Measurements from ENCODE around the gene SFXN5. TPM values are rescaled to one million over a fixed set of nuclear protein-coding genes. Genes with fewer than 3 reads are reported as not detected.
A peak's percentile ranks its signal among the peaks of the same experiment; 100 is the strongest.
"Not testable (repeated sequence)": the region's sequence is repeated elsewhere in the genome, so short reads cannot be mapped to it uniquely, and the experiment has no call there.

The SFXN5 gene
- total RNA-seq, 1 donor from 2014 or later = 19.0 TPM

DNA sequence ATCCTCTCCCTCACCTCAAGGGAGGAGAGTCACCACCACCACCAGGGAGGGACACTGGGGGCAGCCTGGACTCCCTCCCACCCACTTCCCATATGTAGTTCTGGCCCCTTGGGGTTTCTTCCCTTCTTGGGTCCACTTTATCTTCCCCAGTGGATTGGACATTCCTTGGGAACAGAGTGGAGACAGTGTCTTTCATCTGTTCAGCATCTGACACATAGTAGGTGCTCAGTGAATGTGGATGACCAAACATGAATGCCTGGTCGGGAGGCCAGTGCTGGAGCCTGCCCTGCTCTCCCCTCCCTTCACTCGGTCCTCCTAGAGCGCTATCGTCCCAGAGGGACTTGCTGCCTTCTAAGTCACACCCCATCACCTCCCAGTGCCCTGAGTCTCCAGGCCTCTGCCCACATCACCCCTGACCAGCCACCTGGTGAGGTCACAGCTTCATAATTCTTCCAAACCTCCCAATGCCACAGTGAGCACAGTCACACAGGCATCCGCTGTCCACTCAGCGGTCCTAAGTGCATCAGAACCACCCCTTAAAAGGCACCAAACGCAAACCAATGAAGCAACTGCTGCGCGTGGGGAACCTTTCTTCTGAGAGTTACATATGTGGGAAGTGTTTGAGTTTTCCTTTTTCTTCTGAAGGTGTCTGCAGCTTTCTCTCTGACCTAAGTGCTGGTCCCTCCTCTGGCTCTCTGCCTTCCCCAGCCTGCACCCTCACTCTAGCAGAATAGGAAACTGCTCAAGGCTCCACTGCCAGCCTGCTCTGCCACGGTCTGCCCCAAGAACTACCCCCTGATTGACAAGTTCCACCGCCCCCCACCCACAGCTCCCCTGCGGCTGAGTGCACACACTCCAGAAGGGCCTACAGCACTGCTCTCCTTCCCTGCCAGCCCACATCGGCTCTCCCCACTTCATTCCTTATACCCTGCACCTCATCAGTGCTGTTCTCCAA lies 7.2 kb upstream of the SFXN5 start:
- DNase-seq (ENCODE audit: low spot score) = no peak

DNA sequence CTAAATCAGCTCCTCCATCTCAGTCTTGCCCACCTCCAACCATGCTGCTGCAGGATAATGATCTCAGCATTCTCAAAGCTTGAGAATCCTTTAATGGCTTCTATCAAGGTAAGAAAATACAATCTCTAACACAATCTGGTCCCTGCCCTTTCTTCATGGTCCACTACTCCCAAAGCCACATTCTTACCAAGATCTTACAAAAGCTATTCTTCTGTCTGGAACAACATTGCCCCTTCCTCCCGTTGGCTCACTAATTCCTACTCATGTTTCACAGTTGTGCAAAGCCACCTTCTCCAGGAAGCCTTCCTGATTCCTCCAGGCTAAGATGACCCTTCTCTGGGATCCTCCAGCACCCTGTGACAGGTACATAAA lies 5.9 kb upstream of the SFXN5 start:
- no peak for DNase-seq (ENCODE audit: low spot score)

DNA sequence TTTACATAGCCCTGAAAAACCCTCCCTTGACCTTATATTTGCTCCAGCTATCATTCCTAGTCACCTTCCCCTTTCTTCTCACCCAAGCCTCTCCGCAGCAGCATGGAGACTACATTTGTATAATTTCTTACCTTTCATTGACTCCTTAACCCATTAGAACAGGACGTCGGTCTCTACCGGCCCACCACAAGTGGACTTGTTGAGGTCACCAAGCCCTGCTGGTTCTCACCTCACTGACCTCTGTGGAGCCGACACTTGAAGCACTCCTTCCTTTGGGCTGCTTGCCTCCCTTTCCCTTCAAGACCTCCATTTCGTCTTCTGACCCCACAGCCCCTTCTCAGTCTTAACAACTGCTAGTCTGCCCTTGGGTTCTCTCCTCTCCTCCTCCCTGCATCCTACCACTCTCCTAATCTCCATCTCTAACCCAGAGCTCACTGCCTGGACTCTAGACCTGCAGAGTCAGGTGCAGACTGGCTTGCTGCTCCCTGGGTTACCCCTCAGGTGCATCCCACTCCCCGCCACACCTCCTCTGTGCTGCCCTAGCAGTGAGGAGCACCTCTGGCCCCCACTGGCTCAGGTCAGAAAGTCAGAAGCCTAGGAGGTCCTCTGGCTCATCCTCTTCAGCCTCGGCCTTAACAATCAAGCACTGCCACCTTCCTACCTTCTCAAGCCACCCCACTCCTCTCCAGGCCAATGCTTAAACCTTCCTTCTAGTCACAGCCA lies 5.3 kb upstream of the SFXN5 start:
- DNase-seq (ENCODE audit: low spot score) = no peak

GRCh38 chr2:73075477-73076373 lies 4.2 kb upstream of the SFXN5 start:
- DNase-seq (ENCODE audit: low spot score) = no peak

- no peak for DNase-seq (ENCODE audit: low spot score)
These were observed 2.9 kb upstream of the SFXN5 start for GRCh38 chr2:73074110-73075069.

DNA sequence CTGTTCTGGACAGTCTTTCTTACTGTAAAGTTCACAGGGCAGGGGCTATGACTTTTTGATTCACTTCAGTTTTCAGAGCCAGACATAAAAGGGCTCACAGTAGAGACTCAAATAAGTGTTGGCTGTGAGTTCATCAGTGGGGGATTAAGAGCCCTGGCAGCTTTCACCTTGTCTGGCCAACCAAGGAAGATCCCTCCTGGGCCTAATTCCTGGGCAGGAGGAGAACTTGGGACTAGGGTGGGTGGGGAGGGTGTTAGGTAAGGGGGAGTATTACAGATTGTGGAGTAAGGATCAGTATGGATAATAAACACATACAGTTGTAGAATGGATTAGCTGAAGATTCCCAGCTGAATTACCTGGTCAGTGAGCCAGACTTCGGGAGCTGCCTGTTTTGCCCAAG lies 904 bp upstream of the SFXN5 start:
- no peak for DNase-seq (ENCODE audit: low spot score)

DNA sequence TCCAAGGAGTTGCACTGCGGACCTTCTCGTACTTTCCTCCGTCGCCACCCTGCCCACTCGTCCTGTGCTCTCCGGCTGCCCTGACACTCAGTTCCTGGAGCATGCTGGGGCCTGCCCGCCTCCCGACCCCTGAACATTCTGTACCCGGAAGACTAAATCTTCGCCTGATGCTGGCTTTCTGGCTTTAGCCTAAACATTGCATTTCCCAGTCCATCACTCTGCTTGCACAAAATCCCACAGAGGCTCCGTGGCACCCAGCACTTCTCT lies 550 bp upstream of the SFXN5 start:
- peak; percentile 56 for DNase-seq (ENCODE audit: low spot score)

GRCh38 chr2:73070643-73071359 lies 711 bp downstream of the SFXN5 start:
- DNase-seq (ENCODE audit: low spot score) = peak; percentile 35

DNA sequence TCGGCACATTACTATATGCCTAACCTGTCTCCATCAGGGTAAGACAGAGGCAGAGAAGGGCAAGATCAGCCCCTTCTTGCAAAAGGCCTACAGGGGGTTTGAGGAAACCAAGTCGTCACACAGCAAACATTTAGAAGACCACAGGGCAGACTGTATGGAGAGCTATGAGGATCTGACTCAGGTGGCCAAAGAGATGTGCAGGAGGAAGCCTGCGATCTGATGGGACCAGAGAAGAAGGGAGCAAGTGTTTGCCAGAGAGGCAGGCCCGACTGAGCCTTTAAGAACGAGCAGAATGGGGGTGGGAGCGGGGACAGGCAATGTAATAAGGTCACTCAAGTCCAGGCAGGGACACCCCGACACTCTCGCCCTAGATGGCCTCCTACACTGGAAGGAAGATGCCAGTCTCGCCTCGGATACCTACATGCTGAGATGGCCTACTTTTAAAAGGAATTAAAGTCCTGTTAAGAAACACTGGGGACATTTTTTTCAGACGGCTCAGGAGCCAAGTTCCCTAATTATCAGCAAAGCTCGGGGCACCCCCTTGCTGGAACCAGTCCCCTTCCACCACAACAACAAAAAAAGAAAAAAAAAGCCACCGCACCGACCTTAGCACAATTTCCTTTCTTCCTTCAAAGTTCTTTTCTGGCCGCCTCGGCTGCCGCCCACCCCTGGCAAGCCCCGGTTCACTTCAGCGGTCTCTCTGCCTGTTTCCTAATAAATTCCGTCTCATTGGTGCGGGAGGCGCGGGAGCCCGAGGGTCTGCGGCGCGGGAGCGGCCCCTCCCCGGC lies 1.5 kb downstream of the SFXN5 start:
- no peak for DNase-seq (ENCODE audit: low spot score)

GRCh38 chr2:73069041-73069854 lies 2.3 kb downstream of the SFXN5 start:
- no peak for DNase-seq (ENCODE audit: low spot score)

DNA sequence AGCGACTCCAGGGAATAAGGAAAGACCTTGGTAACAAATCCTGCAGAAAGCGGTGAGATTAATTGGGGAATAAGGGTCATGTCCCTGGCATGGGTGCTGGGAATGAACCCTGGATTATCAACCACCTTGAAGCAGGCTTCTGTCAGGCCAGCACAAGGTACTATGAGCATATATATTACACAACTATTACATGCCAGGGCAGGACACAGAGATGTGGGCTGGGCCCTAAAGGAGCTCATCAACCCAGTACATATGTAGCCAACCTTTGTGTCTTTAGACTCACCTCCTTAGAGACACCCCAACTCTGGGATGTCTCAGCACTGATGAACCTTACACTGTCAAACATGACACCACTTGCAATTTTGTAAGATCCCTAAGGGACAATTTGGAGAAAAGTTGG lies 3.4 kb downstream of the SFXN5 start:
- DNase-seq (ENCODE audit: low spot score) = no peak

DNA sequence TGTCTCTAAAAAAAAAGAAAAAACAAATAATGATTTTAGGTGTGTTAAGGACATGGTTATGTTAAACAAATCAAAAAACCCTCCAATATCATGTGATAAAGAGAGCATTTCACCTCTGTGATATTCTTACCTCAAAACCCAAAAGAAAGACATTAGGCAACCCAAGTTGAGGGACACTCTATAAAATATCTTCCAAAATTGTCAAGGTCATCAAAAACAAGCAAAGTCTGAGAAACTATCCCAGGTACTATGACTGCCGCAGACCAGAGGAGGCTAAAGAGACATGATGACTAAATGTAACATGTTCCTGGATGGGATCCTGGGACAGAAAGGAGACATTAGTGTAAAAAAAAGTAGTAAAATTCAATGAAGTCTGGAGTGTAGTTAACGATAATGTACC lies 4.5 kb downstream of the SFXN5 start:
- no peak for DNase-seq (ENCODE audit: low spot score)

GRCh38 chr2:73065070-73065469 lies 6.4 kb downstream of the SFXN5 start:
- not testable (repeated sequence) for DNase-seq (ENCODE audit: low spot score)

GRCh38 chr2:73063909-73064875 lies 7.3 kb downstream of the SFXN5 start:
- DNase-seq (ENCODE audit: low spot score) = no peak

GRCh38 chr2:73063472-73063871 lies 8.0 kb downstream of the SFXN5 start:
- no peak for DNase-seq (ENCODE audit: low spot score)

DNA sequence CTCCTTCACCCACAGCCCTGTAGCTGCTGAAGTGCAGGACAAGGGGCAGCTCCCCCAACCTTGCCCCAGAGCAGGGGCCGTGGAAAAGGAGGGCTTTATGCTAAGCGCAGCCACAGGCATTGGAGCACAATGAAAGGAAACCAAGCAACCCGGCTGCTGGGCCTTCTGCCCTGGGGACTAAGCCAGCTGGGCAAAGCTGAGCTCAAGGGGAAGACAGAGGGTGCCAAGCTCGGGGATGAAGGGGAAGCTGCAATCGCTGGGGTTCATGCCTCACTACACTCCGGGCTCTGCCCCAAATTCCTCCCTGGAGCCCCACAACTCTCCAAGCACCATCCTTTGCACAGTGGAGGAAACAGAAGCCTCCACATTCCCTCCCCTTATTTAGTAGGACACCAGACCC lies 12.4 kb downstream of the SFXN5 start:
- no peak for DNase-seq (ENCODE audit: low spot score)

GRCh38 chr2:73054980-73055379 lies 16.5 kb downstream of the SFXN5 start:
- no peak for DNase-seq (ENCODE audit: low spot score)
